Natural killer cell treated with Interleukin-12 subunit alpha and Interleukin-12 subunit beta and Interleukin-15 and Interleukin-18, amount 100 ng/mL, for 72 hours (primary cell): ENCODE results near the gene SPINK2. TPM values are rescaled to one million over a fixed set of nuclear protein-coding genes. Genes with fewer than 3 reads are reported as not detected.

Source experiments
- total RNA-seq, 2 donors: library from RNA; stranded (reverse); gene quantifications; one replicate each; pipeline ENCODE4 v1.2.3, GENCODE V29; 2022

Gene SPINK2
- total RNA-seq, 2 donors from 2014 or later = not detected

Other genes with a start within 250 kb of the SPINK2 start
- gene HOPX, start 140.4 kb downstream of the SPINK2 start, total RNA-seq = 100 to 1,000 TPM; 100 to 281 TPM
- gene REST, start 86.2 kb upstream of the SPINK2 start, total RNA-seq = 10 to 100 TPM; 34.9 to 39.8 TPM
- gene NOA1, start 155.9 kb upstream of the SPINK2 start, total RNA-seq = 10 to 100 TPM; 14.2 to 15.6 TPM
- gene POLR2B, start 157.2 kb upstream of the SPINK2 start, total RNA-seq = 100 to 1,000 TPM; 146 to 162 TPM